ENCODE measurements around the gene DPRX. TPM values are rescaled to one million over a fixed set of nuclear protein-coding genes. Genes with fewer than 3 reads are reported as not detected.
"Not testable (repeated sequence)": the region's sequence is repeated elsewhere in the genome, so short reads cannot be mapped to it uniquely, and the experiment has no call there.

The DPRX gene
- total and polyA plus RNA-seq, 10 donors: not detected

- intact Hi-C loops (cut with DNase I; ENCODE audit: low total_unique reads): no loop called here
- H3K9me3 ChIP-seq: peaks cover 0 to 10% (median 0%) of the 10 kb centered on the region in 8 donors
- 74 to 88% (median 86%) methylated on average over 12 of the region's 12 CpGs for WGBS, 5 donors
- H3K27me3 ChIP-seq (replicated peaks in 1 of 7): peaks cover 0 to 6% (median 0%) of the 10 kb centered on the region in 7 donors
- H3K27ac ChIP-seq: no peak overlapping the region
- DNase-seq: no peak
- TF ChIP-seq POLR2A (IDR thresholded peaks at IDR 0.05) (no peak), POLR2AphosphoS5 (IDR thresholded peaks at IDR 0.05) (no peak), CTCF (IDR thresholded peaks at IDR 0.05 in 8 of 11, conservative IDR thresholded peaks at IDR 0.05 in 3 of 11) (no peak)
- no peaks in the 10 kb centered on the region for H3K4me1 ChIP-seq
- H3K4me3 ChIP-seq: no peak overlapping the region
- H3K36me3 ChIP-seq: no peaks in the 10 kb centered on the region
Measured at GRCh38 chr19:53664152-53664551, 32.4 kb downstream of the DPRX start.

GRCh38 chr19:53664760-53665159 lies 33.0 kb downstream of the DPRX start:
- WGBS, 5 donors: 61 to 64% (median 63%) methylated on average over 2 of the region's 2 CpGs
- Histone ChIP-seq H3K27me3 (replicated peaks in 1 of 7) (peaks cover 0 to 6% (median 0%) of the 10 kb centered on the region in 7 donors), H3K27ac (no peak overlapping the region), H3K4me1 (no peaks in the 10 kb centered on the region), H3K9me3 (peaks cover 0 to 10% (median 0%) of the 10 kb centered on the region in 8 donors), H3K36me3 (no peaks in the 10 kb centered on the region), H3K4me3 (no peak overlapping the region)
- DNase-seq: no peak
- TF ChIP-seq CTCF (IDR thresholded peaks at IDR 0.05 in 8 of 11, conservative IDR thresholded peaks at IDR 0.05 in 3 of 11): no peak
- no peak for TF ChIP-seq POLR2A (IDR thresholded peaks at IDR 0.05)
- no peak for TF ChIP-seq POLR2AphosphoS5 (IDR thresholded peaks at IDR 0.05)
- intact Hi-C loops (cut with DNase I; ENCODE audit: low total_unique reads): no loop called here

GRCh38 chr19:53666331-53666730 lies 34.5 kb downstream of the DPRX start:
- H3K27me3 ChIP-seq (replicated peaks in 1 of 7); H3K9me3 ChIP-seq; intact Hi-C loops (cut with DNase I; ENCODE audit: low total_unique reads); H3K36me3 ChIP-seq; H3K4me3 ChIP-seq; DNase-seq; H3K27ac ChIP-seq; H3K4me1 ChIP-seq: not testable (repeated sequence)
- WGBS, 5 donors: 75 to 92% (median 89%) methylated on average over 1 to 3 of the region's 3 CpGs; no CpG with 5 or more reads in 1 of the 5 donors

- 91 to 98% (median 94%) methylated on average over 3 of the region's 3 CpGs for WGBS, 5 donors
Measured at GRCh38 chr19:53668804-53669203, 37.0 kb downstream of the DPRX start.

GRCh38 chr19:53670345-53670744 lies 38.5 kb downstream of the DPRX start:
- no peak overlapping the region for H3K27ac ChIP-seq
- intact Hi-C loops (cut with DNase I; ENCODE audit: low total_unique reads): no loop called here
- H3K4me3 ChIP-seq: no peak overlapping the region
- H3K4me1 ChIP-seq: no peaks in the 10 kb centered on the region
- no peaks in the 10 kb centered on the region for H3K27me3 ChIP-seq (replicated peaks in 1 of 7)
- no peaks in the 10 kb centered on the region for H3K36me3 ChIP-seq
- peaks cover 0 to 10% (median 0%) of the 10 kb centered on the region in 8 donors for H3K9me3 ChIP-seq
- DNase-seq: no peak
- WGBS, 5 donors: 71 to 96% (median 91%) methylated on average over 5 of the region's 5 CpGs
- TF ChIP-seq POLR2AphosphoS5 (IDR thresholded peaks at IDR 0.05): no peak
- TF ChIP-seq CTCF (IDR thresholded peaks at IDR 0.05 in 8 of 11, conservative IDR thresholded peaks at IDR 0.05 in 3 of 11): no peak
- TF ChIP-seq POLR2A (IDR thresholded peaks at IDR 0.05): no peak

More at GRCh38 chr19:53668804-53669203, 37.0 kb downstream of the DPRX start:
- intact Hi-C loops (cut with DNase I; ENCODE audit: low total_unique reads); H3K4me3 ChIP-seq; DNase-seq; H3K27me3 ChIP-seq (replicated peaks in 1 of 7); H3K36me3 ChIP-seq; H3K27ac ChIP-seq; H3K4me1 ChIP-seq: not testable (repeated sequence)
- peaks cover 0 to 13% (median 0%) of the 10 kb centered on the region in 8 donors for H3K9me3 ChIP-seq
